Neural crest cell (in vitro differentiated cells): ENCODE measurements around the gene HTR7. TPM values are rescaled to one million over a fixed set of nuclear protein-coding genes. Genes with fewer than 3 reads are reported as not detected.
"Not testable (repeated sequence)": the region's sequence is repeated elsewhere in the genome, so short reads cannot be mapped to it uniquely, and the experiment has no call there.

Experiments used
- DNase-seq: peaks from one replicate; pipeline ENCODE4 v3.0.0; 2021; ENCODE audit warnings: low read depth, mixed read lengths, low spot score
- H3K27ac Mint-ChIP-seq: one replicate; pipeline ENCODE4 v1.8.0; 2021; ENCODE audit warnings: mild to moderate bottlenecking, mixed read lengths; ENCODE audit not compliant: unreplicated experiment
- H3K27me3 Mint-ChIP-seq: 2 replicates; pipeline ENCODE4 v1.8.0; 2021; ENCODE audit warnings: low read depth, mild to moderate bottlenecking, mixed read lengths
- H3K36me3 Mint-ChIP-seq: 2 replicates; pipeline ENCODE4 v1.8.0; 2021; ENCODE audit warnings: low read depth, mild to moderate bottlenecking, mixed read lengths
- H3K4me1 Mint-ChIP-seq: 2 replicates; pipeline ENCODE4 v1.8.0; 2021; ENCODE audit warnings: mixed read lengths
- H3K4me3 Mint-ChIP-seq: one replicate; pipeline ENCODE4 v1.8.0; 2021; ENCODE audit warnings: mild to moderate bottlenecking, mixed read lengths
- H3K9me3 Mint-ChIP-seq: 2 replicates; pipeline ENCODE4 v1.8.0; 2021; ENCODE audit warnings: mixed read lengths
- total RNA-seq: library from RNA; stranded (reverse); gene quantifications from 2 replicates; pipeline ENCODE4 v1.2.1, GENCODE V29; 2021
- TF ChIP-seq, protein P1 (sequence below): fragments of 200-600 bp; sonication (generic); conservative IDR thresholded peaks from 2 replicates; pipeline ENCODE4 v1.5.0; 2021; ENCODE audit warnings: antibody characterized with exemption, mild to moderate bottlenecking

HTR7 gene
- total RNA-seq, 1 donor from 2014 or later, result 0.09 TPM

DNA sequence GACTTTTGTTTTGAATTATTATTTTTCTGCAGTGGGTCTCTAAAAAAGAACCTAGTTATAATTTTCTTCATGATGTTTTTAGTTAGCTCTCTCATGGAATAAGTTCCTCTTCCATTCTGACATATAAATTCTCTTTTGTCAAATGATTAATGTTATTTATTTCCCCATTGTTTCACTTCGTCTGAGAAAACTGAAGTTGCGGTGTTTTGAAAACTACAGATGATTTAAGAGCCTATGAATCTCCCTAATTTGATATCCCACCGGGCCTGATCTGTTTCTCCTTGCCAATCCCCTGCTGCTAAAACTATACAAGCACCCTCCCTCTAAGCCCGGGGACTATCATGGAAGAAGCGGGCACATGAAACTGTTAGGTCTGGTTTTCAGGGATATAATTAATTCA lies 41.4 kb downstream of the HTR7 start:
- Mint-ChIP-seq H3K4me3 (no peak overlapping the region), H3K27me3 (peaks cover 11% of the 10 kb centered on the region), H3K4me1 (no peaks in the 10 kb centered on the region), H3K9me3 (no peaks in the 10 kb centered on the region), H3K27ac (no peak overlapping the region), H3K36me3 (no peaks in the 10 kb centered on the region)
- no peak for DNase-seq
- TF ChIP-seq, protein P1, sequence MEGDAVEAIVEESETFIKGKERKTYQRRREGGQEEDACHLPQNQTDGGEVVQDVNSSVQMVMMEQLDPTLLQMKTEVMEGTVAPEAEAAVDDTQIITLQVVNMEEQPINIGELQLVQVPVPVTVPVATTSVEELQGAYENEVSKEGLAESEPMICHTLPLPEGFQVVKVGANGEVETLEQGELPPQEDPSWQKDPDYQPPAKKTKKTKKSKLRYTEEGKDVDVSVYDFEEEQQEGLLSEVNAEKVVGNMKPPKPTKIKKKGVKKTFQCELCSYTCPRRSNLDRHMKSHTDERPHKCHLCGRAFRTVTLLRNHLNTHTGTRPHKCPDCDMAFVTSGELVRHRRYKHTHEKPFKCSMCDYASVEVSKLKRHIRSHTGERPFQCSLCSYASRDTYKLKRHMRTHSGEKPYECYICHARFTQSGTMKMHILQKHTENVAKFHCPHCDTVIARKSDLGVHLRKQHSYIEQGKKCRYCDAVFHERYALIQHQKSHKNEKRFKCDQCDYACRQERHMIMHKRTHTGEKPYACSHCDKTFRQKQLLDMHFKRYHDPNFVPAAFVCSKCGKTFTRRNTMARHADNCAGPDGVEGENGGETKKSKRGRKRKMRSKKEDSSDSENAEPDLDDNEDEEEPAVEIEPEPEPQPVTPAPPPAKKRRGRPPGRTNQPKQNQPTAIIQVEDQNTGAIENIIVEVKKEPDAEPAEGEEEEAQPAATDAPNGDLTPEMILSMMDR, result no peak

DNA sequence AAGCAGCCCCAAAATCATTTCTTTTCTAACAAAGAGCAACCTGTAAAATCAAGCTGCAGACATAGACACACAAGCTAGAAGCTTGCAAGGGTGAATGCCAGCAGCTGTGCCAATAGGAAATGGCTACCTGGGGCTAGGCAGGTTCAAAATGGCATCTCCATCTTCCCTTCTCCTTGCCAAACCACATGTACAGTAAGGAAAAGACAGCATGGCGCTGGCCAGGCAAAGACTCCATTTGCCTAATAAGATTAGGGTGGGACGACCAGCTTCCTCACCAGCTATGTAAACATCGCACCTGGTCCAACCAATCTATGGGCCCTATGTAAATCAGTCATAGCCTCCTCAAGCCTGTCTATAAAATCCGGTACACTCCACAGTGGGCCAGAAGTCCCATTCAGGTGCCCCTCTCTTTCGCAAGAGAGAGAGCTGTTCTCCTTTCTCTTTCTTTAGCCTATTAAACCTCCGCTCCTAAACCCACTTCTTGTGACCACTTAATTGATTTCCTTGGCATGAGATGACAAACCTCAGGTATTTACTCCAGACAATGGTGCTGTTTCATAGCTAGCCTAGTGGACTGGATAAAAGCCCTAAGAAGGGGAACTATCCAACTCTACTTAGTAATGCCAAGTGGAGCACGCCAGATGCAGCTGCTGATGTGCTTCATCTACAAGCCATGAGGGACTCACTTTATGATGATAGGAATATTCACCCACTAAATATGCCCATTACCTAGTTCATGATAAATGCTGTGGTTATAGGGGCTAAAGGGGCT lies 44.1 kb downstream of the HTR7 start:
- Mint-ChIP-seq H3K4me1 (no peaks in the 10 kb centered on the region), H3K27ac (no peak overlapping the region), H3K27me3 (peaks cover 11% of the 10 kb centered on the region), H3K4me3 (no peak overlapping the region), H3K36me3 (peaks cover 4% of the 10 kb centered on the region), H3K9me3 (peaks cover 4% of the 10 kb centered on the region)
- TF ChIP-seq, protein P1, result no peak
- DNase-seq, result no peak

DNA sequence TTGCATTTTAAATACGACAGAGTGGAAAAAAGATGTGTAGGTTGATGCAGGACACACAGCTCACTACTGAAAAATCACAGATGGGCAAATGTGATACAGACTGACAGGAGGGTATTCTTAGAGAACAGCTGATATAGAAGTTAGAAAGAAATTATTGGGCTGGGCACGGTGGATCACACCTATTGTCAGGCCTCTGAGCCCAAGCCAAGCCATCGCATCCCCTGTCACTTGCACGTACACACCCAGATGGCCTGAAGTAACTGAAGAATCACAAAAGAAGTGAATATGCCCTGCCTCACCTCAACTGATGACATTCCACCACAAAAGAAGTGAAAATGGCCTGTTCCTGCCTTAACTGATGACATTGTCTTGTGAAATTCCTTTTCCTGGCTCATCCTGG lies 50.7 kb downstream of the HTR7 start:
- H3K9me3 Mint-ChIP-seq, result peaks cover 19% of the 10 kb centered on the region
- H3K27ac Mint-ChIP-seq, H3K4me3 Mint-ChIP-seq, H3K4me1 Mint-ChIP-seq, DNase-seq: not testable (repeated sequence)
- H3K27me3 Mint-ChIP-seq, result peaks cover 16% of the 10 kb centered on the region
- H3K36me3 Mint-ChIP-seq, result peaks cover 17% of the 10 kb centered on the region

DNA sequence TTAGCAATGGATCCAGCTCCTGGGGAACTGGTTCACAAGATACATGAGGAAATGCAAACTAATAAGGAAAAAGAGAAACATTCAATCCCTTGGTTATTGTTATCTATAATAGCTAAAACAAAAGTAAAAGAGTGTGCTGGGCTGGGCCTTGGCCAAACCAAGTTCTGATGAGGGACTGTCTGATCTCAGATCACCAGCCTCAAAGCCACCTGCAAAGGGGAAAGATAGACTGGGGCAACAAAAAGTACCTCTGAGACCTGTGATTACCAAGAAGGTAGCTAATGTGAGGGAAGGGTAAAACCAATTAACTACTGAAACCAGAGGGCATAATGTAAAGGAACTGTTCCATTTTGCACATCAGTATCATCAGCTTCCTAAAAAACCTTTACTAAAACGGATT lies 51.2 kb downstream of the HTR7 start:
- no peak for DNase-seq
- Mint-ChIP-seq H3K27ac (no peak overlapping the region), H3K4me3 (no peak overlapping the region), H3K27me3 (peaks cover 16% of the 10 kb centered on the region), H3K9me3 (peaks cover 19% of the 10 kb centered on the region), H3K4me1 (no peaks in the 10 kb centered on the region), H3K36me3 (peaks cover 17% of the 10 kb centered on the region)
- TF ChIP-seq, protein P1, result no peak

DNA sequence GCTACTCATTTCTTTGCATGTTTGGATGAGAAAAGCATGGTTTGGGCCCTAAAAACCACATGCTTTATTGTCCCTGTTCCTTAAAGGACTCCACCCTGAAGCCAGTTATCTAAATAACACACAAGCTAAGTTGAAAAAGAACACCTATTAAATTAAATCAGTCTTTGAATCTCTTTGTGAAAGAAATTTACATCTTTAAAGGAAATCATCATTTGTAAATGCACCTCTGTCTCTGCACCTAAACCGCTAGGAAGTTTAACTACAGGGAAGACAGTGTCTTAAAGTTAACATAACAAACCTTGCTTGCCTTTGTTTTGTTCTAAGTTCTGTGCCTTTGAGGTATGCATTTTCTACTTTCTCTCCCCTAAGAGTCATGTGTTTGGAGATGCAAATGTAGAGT lies 52.6 kb downstream of the HTR7 start:
- Mint-ChIP-seq H3K9me3 (peaks cover 22% of the 10 kb centered on the region), H3K27ac (no peak overlapping the region), H3K27me3 (peaks cover 18% of the 10 kb centered on the region), H3K4me3 (no peak overlapping the region), H3K4me1 (no peaks in the 10 kb centered on the region), H3K36me3 (peaks cover 17% of the 10 kb centered on the region)
- no peak for DNase-seq
- TF ChIP-seq, protein P1, result no peak

DNA sequence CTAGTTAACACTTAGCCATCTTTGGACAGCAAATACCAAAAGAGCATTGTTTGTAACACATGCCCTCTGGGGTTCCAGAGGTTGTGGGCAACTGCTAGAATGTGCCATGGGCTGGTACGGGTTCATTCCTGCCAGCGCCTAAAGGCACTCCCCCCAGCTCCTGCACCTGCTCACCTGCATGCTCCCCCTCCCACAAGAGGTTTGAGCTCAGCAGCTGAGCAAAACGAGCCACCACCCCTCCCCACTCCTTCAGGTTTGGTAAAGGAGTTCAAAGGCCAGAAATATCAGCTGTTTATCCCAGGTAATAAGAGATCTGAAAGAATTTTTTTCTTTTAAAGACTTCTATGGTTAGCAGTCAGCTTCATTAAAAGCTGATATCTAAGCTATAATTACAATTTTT lies 53.5 kb downstream of the HTR7 start:
- TF ChIP-seq, protein P1, result no peak
- no peak overlapping the region for H3K27ac Mint-ChIP-seq
- H3K4me1 Mint-ChIP-seq, result no peaks in the 10 kb centered on the region
- no peak for DNase-seq
- H3K4me3 Mint-ChIP-seq, result no peak overlapping the region
- peaks cover 22% of the 10 kb centered on the region for H3K9me3 Mint-ChIP-seq
- H3K36me3 Mint-ChIP-seq, result peaks cover 17% of the 10 kb centered on the region
- peaks cover 18% of the 10 kb centered on the region for H3K27me3 Mint-ChIP-seq
